A673 (cell line): ENCODE results near the gene CYP2W1. TPM values are rescaled to one million over a fixed set of nuclear protein-coding genes. Genes with fewer than 3 reads are reported as not detected.

ENCODE experiments used
- BruUV-seq: library from RNA; stranded (reverse); fragments of 400-500 nt; replicated peaks from 2 replicates; lab custom pipeline; 2021; lab: Mats Ljungman, UMichigan
- CTCF ChIA-PET: fragments of 300-600 bp; sonication (Branson Sonifier 250); formaldehyde crosslinking; loops from one replicate; lab custom pipeline; 2022; ENCODE audit warnings: antibody characterized with exemption; lab: Charles Lee
- POLR2A ChIA-PET: fragments of 300-600 bp; sonication (Branson Sonifier 250); formaldehyde crosslinking; loops from one replicate; lab custom pipeline; 2022; ENCODE audit warnings: antibody characterized with exemption; ENCODE audit not compliant: low non-redundant PET; lab: Charles Lee
- DNase-seq: peaks from one replicate; pipeline ENCODE4 v3.0.0-alpha.2; 2015; ENCODE audit warnings: low spot score
- H3K27ac ChIP-seq: fragments of 200-600 bp; sonication (generic); 2 replicates; pipeline ENCODE4 v1.5.1; 2016; ENCODE audit warnings: mixed run types, low read depth, mild to moderate bottlenecking, mixed read lengths, antibody characterized with exemption, low read length; ENCODE audit not compliant: poor library complexity, severe bottlenecking
- H3K27me3 ChIP-seq: fragments of 200-600 bp; sonication (generic); replicated peaks from 2 replicates; pipeline ENCODE4 v1.6.1; 2017; ENCODE audit warnings: mixed run types, low read depth, mild to moderate bottlenecking, mixed read lengths, antibody characterized with exemption, low read length; ENCODE audit not compliant: insufficient read depth, poor library complexity
- H3K36me3 ChIP-seq: fragments of 200-600 bp; sonication (generic); 2 replicates; pipeline ENCODE4 v1.6.1; 2016; ENCODE audit warnings: mixed run types, mild to moderate bottlenecking, mixed read lengths, antibody characterized with exemption, low read length; ENCODE audit not compliant: insufficient read depth, poor library complexity, severe bottlenecking
- H3K4me1 ChIP-seq: fragments of 200-600 bp; sonication (generic); 2 replicates; pipeline ENCODE4 v1.6.1; 2017; ENCODE audit warnings: mixed run types, mild to moderate bottlenecking, mixed read lengths, antibody characterized with exemption, low read length; ENCODE audit not compliant: insufficient read depth, poor library complexity, severe bottlenecking
- H3K4me3 ChIP-seq: fragments of 200-600 bp; sonication (generic); 2 replicates; pipeline ENCODE4 v1.5.1; 2016; ENCODE audit warnings: low read depth, mixed run types, mild to moderate bottlenecking, mixed read lengths, low read length; ENCODE audit not compliant: poor library complexity, severe bottlenecking
- H3K9me3 ChIP-seq: fragments of 200-600 bp; sonication (generic); 2 replicates; pipeline ENCODE4 v1.6.1; 2016; ENCODE audit warnings: mixed run types, low read depth, mild to moderate bottlenecking, mixed read lengths, antibody characterized with exemption, low read length; ENCODE audit not compliant: poor library complexity, severe bottlenecking
- EZH2 ChIP-seq: fragments of 200-600 bp; sonication (generic); IDR thresholded peaks from 2 replicates; pipeline ENCODE4 v1.6.1; 2017; ENCODE audit warnings: borderline replicate concordance, low read depth, mild to moderate bottlenecking, mixed read lengths, antibody characterized with exemption, low read length; ENCODE audit not compliant: poor library complexity, severe bottlenecking
- intact Hi-C: fragments of 100-400 bp; cut with micrococcal nuclease; formaldehyde crosslinking; loops from one replicate; pipeline ENCODE4 v1.10.0; 2022; ENCODE audit not compliant: unreplicated experiment
- total RNA-seq: library from RNA; stranded (reverse); gene quantifications from 2 replicates; pipeline ENCODE4 v1.2.3, GENCODE V29; 2021
- TF ChIP-seq, protein P1 (sequence below): fragments of 300-800, 200-600 bp; sonication (generic); conservative IDR thresholded peaks from 2 replicates; pipeline ENCODE4 v1.5.1; 2017; ENCODE audit warnings: low read depth, mild to moderate bottlenecking, antibody characterized with exemption, low read length, moderate library complexity, mixed read lengths

CYP2W1 gene
- total RNA-seq, 1 experiment from 2014 or later = not detected

DNA sequence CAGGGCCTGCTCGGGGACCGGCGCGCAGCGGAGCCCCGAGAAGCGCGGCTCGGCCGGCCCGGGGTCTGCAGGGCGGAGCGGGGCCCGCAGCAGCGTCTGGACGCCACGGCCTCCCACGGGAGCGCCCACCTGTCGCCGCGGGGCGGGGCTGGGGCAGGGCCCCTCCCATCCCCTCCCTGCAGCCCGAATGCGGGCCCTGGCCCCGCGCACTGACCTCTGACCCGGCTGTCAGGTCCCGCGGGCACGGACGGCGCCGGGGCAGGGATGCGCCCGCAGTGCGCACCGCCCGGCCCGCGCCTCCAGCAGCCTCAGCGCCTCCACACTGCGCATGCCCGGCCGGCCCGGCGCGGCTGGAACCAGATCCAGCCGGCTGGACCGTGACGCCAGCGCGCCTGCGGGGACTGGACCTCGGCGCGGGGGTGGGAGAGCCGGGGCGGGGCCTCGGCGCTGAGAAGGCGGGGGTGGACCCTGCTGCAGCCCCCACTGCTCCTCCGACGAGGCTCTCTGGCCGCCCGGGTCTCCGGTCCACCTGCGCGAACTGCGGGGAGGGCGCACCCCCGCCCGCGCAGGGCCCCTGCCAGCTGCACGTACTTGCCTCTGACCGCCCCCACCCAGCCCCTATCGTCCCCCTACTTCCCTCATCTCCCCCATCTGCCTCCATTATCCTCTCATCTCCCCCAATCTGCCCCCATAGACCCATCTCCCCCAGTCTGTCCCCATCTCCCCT, 45.2 kb downstream of the CYP2W1 start:
- peak overlapping the region; percentile 95 for H3K4me3 ChIP-seq
- ChIA-PET POLR2A (no interaction called here), CTCF (interaction anchor here (1.2 kb wide), 1 partner anchor 37 kb away, joined by 4 read pairs; no protein-coding TSS in a partner anchor)
- BruUV-seq = no TSS peak
- intact Hi-C loops = no loop called here
- peak overlapping the region; percentile 80 for H3K27ac ChIP-seq
- H3K27me3 ChIP-seq = no peaks in the 10 kb centered on the region
- peaks cover 15% of the 10 kb centered on the region for H3K36me3 ChIP-seq
- no peak for TF ChIP-seq EZH2
- TF ChIP-seq, protein P1, sequence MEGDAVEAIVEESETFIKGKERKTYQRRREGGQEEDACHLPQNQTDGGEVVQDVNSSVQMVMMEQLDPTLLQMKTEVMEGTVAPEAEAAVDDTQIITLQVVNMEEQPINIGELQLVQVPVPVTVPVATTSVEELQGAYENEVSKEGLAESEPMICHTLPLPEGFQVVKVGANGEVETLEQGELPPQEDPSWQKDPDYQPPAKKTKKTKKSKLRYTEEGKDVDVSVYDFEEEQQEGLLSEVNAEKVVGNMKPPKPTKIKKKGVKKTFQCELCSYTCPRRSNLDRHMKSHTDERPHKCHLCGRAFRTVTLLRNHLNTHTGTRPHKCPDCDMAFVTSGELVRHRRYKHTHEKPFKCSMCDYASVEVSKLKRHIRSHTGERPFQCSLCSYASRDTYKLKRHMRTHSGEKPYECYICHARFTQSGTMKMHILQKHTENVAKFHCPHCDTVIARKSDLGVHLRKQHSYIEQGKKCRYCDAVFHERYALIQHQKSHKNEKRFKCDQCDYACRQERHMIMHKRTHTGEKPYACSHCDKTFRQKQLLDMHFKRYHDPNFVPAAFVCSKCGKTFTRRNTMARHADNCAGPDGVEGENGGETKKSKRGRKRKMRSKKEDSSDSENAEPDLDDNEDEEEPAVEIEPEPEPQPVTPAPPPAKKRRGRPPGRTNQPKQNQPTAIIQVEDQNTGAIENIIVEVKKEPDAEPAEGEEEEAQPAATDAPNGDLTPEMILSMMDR = no peak
- H3K4me1 ChIP-seq = peaks cover 18% of the 10 kb centered on the region
- peak; percentile 89 for DNase-seq
- no peaks in the 10 kb centered on the region for H3K9me3 ChIP-seq

- no peak for TF ChIP-seq EZH2
- TF ChIP-seq, protein P1 = no peak
- Histone ChIP-seq H3K36me3 (peaks cover 15% of the 10 kb centered on the region), H3K4me1 (peaks cover 16% of the 10 kb centered on the region), H3K9me3 (no peaks in the 10 kb centered on the region), H3K4me3 (peak overlapping the region; percentile 95), H3K27ac (peak overlapping the region; percentile 80), H3K27me3 (no peaks in the 10 kb centered on the region)
- intact Hi-C loops = no loop called here
- peak; percentile 90 for DNase-seq
- TSS peak; percentile 69 for BruUV-seq
- CTCF ChIA-PET = no interaction called here
- POLR2A ChIA-PET = no interaction called here
Measured at GRCh38 chr7:1028775-1029636, 46.0 kb downstream of the CYP2W1 start.

DNA sequence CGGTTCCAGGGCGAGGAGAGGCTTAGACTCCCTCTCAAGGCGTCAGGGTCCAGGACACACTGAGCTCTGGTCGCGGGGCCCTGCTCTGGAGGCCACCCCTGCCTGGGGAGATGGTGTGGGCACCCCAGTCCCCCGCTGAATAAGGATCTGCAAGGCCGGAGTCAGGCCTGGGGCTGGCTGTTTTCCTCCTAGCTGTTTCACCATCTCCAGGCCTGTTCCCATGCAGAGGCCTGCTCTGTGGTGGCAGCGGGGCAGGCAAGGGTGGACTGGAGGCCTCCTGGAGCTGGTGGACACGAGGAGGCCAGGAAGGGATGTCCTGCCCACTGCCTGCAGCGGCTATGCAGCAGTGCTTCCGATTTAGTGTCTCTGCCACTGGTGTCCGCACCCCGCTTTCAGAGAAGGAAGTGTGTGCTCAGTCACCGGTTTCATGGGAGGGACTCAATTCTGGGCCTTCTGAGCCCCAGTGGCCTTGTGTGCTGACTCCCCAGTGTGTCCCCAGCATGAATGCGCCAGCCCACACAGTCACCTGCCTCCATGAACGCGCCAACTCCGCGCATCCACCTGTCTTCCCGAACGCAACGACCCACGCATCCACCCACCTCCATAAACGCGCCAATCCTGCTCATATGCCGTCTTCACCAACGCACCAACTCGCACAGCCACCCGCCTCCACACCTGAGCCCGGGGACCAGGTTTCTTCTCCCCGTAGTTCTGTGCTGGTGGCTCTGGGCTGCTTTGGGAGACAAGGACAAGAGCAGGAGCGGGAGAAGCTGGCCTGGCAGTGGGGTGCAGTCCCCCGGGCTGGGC, 46.9 kb downstream of the CYP2W1 start:
- Histone ChIP-seq H3K36me3 (peaks cover 15% of the 10 kb centered on the region), H3K27me3 (no peaks in the 10 kb centered on the region), H3K27ac (peak overlapping the region; percentile 80), H3K4me3 (no peak overlapping the region), H3K9me3 (no peaks in the 10 kb centered on the region), H3K4me1 (peaks cover 10% of the 10 kb centered on the region)
- BruUV-seq = no TSS peak
- no peak for DNase-seq
- no peak for TF ChIP-seq EZH2
- TF ChIP-seq, protein P1 = no peak
- POLR2A ChIA-PET = no interaction called here
- intact Hi-C loops = no loop called here
- CTCF ChIA-PET = no interaction called here
